HG02759 (cell line): ENCODE data around the gene SLC18A2.
"Not testable (repeated sequence)": the region's sequence is repeated elsewhere in the genome, so short reads cannot be mapped to it uniquely, and the experiment has no call there.

Source experiments
- ATAC-seq: cut with Tn5 transposase; IDR thresholded peaks from one replicate; pipeline ENCODE4 v1.9.1; 2021; ENCODE audit warnings: mild to moderate bottlenecking, moderate library complexity; ENCODE audit not compliant: unreplicated experiment

Gene SLC18A2

DNA sequence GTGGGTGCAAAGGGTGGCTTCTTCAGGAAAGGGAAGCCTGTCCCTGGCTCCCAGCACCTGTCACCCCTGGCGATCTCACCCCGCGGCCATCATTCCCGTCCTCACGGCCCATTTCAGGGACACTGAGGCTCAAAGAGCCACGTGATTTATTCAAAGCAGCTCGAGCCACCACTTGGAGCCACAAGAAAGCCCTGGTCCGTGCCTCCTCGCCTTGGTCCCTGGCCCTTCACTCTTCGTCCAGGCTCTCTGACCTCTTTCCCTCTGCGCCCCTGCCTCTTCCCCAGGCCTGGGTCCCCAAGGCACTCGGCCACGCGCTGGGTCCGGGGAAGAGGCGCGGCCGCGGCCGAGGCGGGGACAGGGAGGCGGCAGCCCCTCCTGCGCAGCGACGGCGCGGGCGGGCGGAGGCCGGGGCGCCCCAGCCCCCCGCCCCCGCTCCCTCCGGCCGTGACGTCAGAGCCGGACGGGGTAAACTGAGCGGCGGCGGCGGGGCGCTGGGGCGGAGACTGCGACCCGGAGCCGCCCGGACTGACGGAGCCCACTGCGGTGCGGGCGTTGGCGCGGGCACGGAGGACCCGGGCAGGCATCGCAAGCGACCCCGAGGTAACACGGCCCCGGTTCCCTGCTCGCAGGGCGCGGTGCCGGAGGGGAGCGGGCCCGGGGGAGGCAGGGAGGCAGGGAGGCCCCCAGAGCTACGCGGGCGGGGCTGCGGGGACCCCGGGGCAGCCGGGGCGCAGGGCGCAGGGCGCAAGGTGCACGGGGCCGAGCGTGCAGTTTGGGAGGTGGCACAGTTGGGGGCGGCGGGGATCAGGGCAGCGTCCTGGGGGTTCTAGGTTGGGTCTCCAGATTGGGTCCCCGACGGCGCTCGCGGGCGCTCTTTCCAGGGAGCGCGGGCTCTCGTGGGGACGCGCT is at the start of gene SLC18A2:
TSS of gene SLC18A2 (plus strand) at position 494 of the 909 bp plus-strand sequence. CDS start 580 bp downstream, outside the sequence.
- ATAC-seq, result no peak

GRCh38 chr10:117197189-117197588 is 43.7 kb upstream of the SLC18A2 start, which contains the start of gene KCNK18:
KCNK18 (plus strand) TSS chr10:117197489; CDS start chr10:117197489, 0 bp downstream.
- no peak for ATAC-seq

- no peak for ATAC-seq
Observed at GRCh38 chr10:117198088-117198487, 42.8 kb upstream of the SLC18A2 start.

DNA sequence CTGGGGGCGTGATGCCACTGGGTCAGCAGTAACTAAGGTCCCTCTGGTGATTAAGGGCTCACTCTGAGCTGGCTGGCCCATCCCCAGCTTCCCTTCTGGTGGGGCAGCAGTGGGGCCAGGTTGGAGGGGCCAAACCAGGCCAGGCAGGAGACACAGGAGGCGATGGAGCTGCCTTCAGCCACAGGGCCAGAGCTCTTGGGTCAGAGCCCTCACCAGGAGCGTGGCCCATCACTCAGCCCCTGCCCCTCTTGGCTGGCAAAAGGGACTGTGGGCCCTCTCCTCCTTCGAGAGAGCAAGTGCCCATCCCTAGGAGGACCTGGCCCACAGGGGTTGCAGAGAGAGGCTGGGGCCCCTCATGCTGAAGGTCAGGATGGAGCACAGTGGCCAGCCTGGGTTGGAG is 39.1 kb upstream of the SLC18A2 start:
- no peak for ATAC-seq

GRCh38 chr10:117204316-117204715 is 36.6 kb upstream of the SLC18A2 start:
- ATAC-seq, result no peak

DNA sequence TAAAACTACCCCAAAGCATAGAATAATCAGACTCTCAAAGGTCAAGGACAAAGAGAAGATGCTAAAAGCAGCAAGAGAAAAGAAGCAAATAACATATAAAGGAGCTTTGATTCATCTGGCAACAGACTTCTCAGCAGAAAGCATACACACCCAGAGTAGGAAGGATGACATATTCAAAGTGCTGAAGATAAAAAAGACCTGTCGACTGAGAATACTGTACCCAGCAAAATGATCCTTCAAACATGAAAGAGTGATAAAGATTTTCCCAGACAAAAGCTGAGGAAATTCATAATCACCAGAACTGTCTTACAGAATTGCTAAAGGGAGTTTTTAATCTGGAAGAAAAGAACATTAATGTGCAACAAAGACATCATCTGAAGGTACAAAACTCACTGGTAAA is 28.7 kb upstream of the SLC18A2 start:
- no peak for ATAC-seq

- ATAC-seq, result no peak
Observed at GRCh38 chr10:117214401-117214800, 26.5 kb upstream of the SLC18A2 start.

- no peak for ATAC-seq
Observed at GRCh38 chr10:117215079-117215478, 25.8 kb upstream of the SLC18A2 start.

- no peak for ATAC-seq
Observed at GRCh38 chr10:117216028-117216427, 24.9 kb upstream of the SLC18A2 start.

DNA sequence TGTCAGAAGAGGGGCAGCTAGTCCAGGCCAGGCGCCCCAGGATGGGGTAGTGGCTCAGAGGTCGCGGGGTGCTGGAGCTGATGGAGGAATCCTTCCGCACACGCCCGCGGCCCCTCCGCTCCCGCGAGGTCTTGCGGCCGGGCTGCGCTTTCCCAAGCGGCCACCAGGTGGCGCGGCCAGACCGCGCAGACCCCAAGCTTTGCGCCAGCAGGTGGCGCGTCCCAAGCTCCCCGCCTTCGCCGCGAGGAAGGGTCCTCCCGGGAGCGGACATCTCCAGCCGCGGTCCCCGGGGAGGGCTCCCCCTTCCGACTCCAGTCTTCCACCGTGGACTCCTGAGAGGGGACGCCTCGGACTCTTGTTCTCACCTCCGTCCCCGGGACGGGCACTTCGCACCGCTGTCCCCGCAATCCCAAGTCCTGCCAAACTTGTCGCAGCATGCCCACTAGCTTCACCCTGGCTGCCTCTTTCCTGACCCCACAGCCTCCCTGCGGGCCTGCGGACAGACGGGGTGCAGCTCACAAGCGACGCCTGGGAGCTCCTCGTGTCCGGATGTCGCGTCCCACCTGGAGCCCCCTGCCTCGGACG is 24.2 kb upstream of the SLC18A2 start:
- peak; percentile 90 for ATAC-seq

DNA sequence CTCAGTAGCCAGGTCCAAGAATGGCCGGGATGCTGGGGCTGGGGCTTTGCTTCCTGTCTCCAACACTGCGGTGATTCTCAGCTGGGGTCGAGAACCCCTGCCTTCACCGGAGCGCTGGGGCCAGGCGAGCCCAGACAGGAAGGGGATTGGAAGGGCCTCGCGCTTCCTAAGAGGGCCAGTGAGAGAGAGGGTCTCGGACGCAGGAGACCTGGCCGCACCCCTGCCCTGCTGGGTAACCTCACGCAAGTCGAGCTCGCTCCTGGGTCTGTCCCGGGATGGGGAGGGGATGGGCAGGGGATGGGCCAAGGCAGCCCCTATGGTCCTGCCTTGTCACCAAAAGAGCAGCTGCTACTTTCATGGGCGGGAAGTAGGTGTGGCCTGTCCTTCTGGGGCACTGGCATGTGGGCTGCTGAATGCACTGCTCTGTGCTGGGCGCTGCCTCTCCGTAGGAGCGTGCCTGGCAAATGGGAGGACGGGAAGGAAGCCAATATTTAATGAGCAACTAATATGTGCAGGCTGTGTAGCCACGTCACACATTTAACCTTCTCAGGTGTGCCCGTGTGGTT is 23.6 kb upstream of the SLC18A2 start:
- peak; percentile 47 for ATAC-seq

DNA sequence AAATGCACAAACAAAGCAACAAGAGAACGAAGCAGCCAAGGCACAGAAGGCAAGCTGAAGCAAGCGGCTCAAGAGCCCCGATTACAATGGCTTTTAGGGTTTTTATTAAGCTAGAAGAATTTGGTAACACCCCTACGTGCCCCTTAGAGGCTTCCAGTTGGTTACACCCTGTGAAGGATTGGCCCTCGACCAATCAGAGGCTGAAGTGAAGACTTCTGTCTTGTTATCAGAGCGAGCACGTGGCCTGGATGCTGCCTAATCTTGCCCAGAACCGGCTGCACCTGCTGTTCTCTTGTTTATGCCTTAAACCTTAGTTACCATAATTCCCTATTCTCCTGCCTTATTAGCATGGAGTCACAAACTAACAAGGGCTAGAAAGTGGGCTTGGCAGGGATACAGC is 22.3 kb upstream of the SLC18A2 start:
- no peak for ATAC-seq

- no peak for ATAC-seq
Observed at GRCh38 chr10:117221156-117221711, 19.7 kb upstream of the SLC18A2 start.

DNA sequence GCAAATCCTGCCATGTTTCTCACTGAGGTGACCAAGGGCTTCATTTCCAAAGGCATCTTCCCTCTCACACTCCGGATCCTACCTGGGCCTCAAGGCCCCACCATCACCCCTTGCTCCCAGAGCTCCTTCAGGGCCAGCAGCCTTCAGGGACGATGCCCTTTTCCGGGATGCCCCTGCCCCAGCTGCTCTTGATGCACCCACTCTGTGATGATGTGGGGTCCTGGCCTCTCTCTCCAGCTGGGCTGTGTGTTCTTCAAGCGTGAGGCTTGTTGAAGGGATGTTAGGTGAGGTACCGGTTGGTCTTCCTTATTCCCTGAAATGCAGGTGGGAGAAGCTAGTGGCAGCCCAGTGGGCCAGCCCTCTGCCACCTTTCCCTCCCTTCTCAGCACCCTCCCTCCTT is 18.4 kb upstream of the SLC18A2 start:
- ATAC-seq, result no peak

GRCh38 chr10:117222976-117223692 is 17.8 kb upstream of the SLC18A2 start:
- no peak for ATAC-seq

GRCh38 chr10:117223693-117224430 is 17.1 kb upstream of the SLC18A2 start:
- no peak for ATAC-seq

- no peak for ATAC-seq
Observed at GRCh38 chr10:117224881-117225280, 16.0 kb upstream of the SLC18A2 start.

GRCh38 chr10:117226813-117227451 is 14.0 kb upstream of the SLC18A2 start:
- no peak for ATAC-seq

DNA sequence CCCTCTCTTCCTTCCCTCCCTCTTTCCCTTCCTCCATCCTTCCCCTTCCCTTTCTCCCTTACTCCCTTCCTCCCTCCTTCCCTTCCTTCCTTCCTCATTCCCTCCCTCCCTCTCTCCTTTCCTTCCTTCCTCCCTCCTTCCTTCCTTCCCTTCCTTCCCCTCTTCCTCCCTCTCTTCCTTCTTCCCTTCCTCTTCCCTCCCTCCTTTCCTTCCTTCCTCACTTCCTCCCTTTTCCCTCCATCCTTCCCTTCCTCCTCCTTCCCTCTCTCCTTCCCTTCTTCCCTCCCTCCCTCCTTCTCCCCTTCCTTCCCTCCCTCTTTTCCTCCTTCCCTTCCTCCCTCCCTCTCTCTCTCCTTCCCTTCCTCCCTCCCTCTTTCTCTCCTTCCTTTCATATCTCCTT is 12.7 kb upstream of the SLC18A2 start:
- ATAC-seq, result no peak

DNA sequence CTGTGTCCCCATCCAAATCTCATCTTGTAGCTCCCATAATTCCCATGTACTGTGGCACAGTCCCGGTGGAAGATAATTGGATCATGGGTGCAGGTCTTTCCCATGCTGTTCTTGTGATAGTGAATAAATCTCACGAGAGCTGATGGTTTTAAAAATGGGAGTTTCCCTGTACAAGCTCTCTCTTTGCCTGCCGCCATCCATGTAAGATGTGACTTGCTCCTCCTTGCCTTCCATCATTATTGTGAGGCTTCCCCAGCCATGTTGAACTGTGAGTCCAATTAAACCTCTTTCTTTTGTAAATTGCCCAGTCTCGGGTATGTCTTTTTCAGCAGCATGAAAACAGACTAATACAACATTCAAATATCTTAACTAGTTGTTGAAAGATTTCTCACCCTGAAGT is 10.8 kb upstream of the SLC18A2 start:
- ATAC-seq, result not testable (repeated sequence)
